ENCODE data around the gene L3MBTL4.

The L3MBTL4 gene

GRCh38 chr18:5909125-5909524, 505.6 kb downstream of the L3MBTL4 start:
- no peak for DNase-seq (ENCODE audit: low read depth, low spot score)
